HG02885 (cell line): ENCODE data around the gene SPACA4.
"Not testable (repeated sequence)": the region's sequence is repeated elsewhere in the genome, so short reads cannot be mapped to it uniquely, and the experiment has no call there.

Experiments
- ATAC-seq: cut with Tn5 transposase; IDR thresholded peaks from one replicate; pipeline ENCODE4 v1.9.1; 2021; ENCODE audit warnings: mild to moderate bottlenecking; ENCODE audit not compliant: unreplicated experiment, poor library complexity

Gene SPACA4

DNA sequence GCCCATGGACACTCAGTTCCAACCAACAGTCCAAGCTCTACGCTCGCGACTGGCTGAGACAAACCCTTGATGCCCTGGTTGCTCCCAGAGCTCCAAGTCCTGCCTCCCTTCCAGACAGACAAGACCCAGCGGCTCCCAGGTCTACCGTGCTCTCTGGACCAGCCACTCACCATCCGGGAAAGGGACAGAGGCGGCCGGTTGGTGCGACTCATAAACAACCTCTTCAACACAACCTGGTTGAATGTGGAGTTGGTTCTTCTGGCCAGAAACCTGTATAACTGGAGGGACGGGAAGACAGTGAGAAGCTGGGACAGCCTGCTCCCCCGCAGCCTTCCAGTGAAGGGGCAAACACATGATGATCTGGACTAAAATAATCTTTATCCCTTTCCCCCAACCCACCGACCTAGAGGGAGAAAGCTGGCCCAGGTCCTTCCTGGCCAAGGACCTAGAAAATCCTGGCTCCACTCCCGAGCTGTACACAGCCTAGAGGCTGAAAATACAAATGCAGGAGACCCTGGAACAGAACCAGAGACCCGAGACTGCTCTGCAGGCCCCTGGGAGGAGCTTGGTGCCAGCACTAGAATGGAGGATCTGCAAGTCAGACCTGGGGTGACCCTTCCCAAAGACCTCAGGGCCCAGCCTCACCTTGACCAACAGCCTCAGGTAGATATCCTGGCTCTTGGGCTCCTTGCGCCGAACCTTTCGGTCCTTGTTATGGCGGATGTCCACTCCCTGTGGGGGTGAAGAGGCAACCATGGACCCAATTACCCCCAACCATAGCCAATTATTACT is 10.8 kb downstream of the SPACA4 start:
- ATAC-seq: no peak

DNA sequence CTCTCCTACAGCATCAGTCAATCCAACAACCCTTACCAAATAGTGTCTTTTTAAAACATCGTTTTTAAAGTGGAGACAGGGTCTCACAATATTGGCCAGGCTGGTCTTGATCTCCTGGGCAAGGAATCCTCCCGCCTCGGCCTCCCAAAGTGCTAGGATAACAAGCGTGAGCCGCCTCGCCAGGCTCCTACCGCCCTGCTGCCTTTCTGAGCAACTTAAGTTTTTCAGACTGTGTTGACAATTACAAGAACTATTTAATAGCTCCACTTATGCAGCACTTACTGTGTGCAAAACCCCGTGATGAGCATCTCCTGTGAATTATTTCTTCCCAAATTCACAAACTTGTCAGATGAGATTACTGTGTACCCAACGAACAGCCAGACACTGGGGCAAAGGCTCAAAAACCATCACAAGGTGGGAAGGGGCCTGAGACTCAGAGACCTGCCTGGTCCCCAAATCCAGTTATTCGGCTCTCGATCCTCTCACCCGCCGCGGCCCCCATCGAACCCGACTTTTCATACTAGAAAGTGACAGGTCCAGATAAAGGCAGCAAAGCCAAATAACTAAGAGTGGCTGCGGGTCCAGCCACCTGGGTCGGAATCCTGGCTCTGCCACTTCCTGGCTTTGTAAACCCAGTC is 11.9 kb downstream of the SPACA4 start:
- no peak for ATAC-seq

DNA sequence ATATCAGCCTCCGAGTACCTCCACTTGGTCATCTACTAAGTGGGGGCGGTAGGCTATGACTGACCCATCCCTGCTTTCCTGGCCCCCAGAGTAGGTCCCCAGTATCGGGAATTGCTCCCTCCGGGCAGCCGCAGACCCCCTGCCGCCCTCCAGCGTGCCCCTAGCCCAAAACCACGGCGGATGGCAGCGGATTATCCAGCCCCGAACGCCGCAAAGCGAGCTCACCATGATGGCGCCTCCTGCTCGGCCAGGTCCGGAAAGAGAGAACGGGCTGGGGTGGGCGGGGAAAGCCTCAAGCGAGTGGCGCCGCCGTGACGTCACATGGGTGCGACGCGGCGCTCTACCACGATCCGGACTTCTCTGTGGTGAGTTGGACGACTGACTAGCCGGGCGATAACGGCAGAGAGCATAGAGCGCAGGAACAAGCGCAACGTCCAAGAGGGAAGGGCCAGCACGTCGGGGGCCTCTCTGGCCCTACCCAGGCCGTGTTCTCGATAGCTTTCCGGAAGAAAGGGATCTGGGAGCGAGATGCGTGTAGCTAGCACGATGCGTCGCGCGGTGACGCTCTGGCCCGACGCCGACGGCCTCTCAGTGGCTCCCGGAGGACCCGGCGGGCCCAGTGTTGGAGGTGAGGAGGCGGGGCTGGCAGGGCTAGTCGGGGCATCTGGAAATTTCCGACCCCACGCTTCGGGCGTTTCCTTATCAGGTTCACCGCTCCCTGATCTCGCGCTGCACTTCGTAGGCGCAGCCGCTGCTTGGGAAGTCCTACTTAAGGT is 12.6 kb downstream of the SPACA4 start, which contains the start of the genes RPL18 and SPHK2:
TSS of gene RPL18 (minus strand) at position 263 of the 776 bp plus-strand sequence. CDS start at position 228, 35 bp downstream.
TSS of gene SPHK2 (plus strand) at position 591 of the 776 bp plus-strand sequence. CDS start 1,009 bp downstream, outside the sequence.
- ATAC-seq: peak; percentile 85

DNA sequence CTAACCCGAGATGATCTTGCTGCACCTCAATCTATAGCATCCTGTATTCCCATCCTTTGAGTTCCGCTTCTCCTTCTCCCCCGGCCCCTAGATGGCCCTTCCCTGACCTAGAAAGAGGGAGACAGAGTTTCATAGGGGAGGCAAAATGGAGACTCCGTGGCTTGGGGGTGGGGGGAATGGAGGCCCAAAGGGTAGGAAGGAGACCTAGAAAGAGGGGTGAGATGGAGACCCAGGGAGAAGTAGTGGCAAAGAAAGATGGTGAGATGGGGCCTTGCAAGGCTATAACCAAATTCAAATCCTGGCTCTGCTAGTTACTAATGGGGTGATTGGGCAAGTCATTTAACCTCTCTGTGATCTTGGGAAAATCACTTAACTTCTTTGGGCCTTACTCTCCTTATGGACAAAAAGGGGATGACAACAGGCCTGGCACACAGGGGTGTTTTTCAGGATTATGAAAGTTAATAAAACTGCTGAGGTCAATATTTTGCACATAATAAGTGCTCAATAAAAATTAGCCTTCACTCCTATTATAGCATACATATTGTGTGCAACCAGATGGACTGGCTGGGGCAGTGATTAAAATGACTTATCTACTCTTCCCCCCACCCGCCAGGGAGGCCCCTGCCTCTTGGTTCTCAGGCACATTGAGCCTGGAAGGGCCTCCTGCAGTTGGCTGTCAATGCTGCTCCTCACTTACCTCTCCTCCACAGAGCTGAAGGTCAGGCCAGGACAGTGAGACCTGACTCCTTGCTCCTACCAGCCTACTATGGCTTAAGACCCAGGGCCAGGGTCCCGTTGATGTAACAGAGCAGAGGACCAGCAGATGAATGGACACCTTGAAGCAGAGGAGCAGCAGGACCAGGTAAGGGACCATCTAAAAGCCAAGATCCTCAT is 13.4 kb downstream of the SPACA4 start:
- no peak for ATAC-seq

DNA sequence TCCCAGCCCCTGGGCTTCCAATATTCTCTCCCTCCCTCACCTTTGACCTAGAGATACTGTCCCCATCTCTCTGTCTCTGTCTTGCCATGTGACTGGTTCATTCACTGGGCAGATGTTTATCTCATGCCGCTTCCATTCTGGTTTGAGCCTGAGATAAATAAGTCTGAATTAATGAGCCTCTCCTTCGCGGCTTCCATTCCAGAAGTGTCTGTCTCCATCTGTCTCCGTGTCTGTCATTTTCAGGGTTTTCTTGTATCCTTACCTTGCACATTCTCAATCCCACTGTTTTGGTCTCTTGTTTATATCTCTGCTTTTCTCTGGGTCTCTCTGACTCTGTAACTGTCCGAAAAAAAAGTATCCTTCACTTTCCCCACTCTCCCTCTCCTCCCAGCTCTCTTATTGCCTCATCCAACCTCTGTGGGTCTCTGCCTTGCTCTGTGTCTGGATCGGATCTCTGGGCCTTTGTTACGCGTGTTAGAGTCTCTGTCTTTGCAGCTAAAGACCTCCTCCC is 17.1 kb downstream of the SPACA4 start:
- no peak for ATAC-seq

DNA sequence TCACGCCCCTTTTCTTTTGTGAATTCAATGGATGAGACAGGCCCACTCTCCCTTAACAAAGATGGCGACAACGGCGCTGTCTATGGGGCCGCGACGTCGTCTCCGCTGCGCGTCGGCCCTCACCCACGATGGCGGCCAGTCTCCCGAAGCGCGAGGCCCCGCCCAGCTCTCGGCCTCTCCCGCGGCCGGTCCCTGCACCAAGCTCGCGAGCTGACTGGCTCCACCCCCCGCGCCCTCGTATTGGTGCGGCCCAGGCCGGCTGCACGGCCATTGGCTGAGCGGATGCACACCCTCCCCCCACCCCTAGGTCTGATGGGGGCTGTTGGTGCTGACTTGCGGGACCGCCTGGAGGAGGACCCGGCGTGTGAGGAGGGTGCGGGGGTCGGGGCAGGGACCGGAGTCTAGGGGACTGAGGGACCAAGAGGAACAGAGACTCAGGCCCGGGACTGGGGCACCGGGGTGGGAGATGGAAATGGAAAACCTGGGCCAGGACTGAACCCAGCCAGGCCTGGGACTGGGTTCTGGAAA is 17.6 kb downstream of the SPACA4 start:
- ATAC-seq: peak; percentile 67

DNA sequence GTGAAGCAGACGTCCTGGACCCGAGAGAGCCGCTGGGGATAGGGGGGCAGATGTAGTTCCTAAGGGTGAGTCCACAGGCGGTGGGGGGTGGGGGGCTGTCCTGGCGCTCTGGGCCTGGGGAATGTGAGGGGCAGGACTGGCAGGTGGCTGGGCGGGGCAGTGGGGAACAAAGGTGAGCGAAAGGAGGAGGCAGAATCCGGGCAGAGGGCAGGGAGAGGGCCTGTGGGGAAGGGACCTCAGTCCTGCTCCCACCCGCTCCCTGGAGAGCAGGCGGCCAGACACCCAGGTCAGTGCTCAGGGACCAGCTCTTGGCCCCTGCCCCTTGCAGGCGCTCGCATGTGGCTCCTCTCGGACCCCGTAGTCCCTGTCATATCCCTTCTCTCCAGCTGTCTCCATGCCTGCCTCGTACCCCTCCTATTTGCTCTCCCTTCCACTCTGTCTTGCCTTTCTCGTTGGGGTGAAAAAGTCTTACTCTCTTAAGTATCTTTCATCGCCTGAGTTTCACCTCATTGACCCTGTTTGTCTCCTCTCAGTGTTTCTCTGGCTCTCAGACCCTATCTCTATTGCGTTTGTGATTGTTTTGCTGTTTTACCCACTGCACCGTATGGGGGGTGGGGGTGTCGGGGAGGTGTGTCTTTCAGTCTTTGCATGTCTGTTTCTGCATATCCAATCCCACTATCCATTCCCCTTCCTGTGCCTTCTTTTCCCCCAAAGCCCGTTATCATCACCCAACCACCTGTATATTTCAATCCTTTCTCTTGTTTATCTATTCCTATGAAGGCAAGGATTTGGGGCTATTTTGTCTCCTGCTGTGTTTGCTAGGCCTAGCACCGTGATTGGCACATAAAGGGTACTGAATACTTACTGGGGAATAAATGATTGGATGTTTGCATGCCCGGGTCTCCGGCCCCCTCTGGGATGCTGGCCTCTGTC is 18.5 kb downstream of the SPACA4 start:
- no peak for ATAC-seq

DNA sequence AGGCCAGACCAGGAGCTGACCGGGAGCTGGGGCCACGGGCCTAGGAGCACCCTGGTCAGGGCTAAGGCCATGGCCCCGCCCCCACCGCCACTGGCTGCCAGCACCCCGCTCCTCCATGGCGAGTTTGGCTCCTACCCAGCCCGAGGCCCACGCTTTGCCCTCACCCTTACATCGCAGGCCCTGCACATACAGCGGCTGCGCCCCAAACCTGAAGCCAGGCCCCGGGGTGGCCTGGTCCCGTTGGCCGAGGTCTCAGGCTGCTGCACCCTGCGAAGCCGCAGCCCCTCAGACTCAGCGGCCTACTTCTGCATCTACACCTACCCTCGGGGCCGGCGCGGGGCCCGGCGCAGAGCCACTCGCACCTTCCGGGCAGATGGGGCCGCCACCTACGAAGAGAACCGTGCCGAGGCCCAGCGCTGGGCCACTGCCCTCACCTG is 19.4 kb downstream of the SPACA4 start:
- ATAC-seq: no peak

DNA sequence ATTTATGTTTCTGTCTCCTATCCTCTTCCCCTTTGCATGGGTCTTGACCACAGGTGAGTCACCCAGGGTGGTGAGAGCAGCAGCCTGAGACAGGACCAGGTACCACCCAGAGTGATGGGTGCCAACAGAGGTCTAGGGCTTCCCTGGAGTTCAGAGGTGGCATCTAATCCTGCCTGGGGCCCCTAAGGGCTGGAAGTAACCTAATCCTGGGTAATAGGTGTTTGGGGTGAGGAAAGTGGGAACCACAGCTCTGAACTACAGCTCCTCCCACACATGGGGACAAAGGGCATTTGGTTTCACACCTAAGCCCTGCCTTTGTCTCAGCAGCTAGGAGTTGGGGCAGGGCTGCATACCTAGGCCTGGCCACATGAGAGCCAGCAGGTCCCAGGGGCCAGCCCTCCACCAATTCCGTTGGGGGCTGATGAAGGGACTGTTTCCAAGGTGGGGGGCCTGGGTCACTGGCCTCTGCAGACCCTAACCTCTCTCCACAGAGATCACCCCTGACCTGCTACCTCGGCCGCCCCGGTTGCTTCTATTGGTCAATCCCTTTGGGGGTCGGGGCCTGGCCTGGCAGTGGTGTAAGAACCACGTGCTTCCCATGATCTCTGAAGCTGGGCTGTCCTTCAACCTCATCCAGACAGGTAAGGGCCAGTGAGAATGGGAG is 20.8 kb downstream of the SPACA4 start:
- no peak for ATAC-seq

DNA sequence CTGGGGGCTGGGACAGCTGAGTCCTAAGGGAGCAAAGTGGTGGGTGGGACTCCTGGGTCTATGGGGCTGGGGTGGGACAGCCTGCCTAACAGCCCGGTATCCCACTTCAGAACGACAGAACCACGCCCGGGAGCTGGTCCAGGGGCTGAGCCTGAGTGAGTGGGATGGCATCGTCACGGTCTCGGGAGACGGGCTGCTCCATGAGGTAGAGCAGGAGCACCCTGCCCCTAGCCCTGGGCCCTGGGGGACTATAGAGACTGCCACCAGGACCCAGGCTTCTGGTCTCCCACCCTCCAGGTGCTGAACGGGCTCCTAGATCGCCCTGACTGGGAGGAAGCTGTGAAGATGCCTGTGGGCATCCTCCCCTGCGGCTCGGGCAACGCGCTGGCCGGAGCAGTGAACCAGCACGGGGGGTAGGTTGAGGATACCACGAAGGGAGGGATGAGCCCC is 21.3 kb downstream of the SPACA4 start:
- ATAC-seq: no peak

DNA sequence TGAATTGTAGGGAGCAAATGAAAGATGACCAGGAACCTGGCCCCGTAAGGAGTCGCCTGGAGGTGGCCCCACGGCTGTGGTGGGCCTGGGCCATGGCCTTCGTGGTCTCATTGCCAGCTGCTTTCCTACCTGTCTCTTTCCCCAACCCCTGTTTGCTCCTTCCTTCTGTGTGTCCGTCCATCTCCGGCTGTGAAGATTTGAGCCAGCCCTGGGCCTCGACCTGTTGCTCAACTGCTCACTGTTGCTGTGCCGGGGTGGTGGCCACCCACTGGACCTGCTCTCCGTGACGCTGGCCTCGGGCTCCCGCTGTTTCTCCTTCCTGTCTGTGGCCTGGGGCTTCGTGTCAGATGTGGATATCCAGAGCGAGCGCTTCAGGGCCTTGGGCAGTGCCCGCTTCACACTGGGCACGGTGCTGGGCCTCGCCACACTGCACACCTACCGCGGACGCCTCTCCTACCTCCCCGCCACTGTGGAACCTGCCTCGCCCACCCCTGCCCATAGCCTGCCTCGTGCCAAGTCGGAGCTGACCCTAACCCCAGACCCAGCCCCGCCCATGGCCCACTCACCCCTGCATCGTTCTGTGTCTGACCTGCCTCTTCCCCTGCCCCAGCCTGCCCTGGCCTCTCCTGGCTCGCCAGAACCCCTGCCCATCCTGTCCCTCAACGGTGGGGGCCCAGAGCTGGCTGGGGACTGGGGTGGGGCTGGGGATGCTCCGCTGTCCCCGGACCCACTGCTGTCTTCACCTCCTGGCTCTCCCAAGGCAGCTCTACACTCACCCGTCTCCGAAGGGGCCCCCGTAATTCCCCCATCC is 22.1 kb downstream of the SPACA4 start:
- ATAC-seq: no peak

DNA sequence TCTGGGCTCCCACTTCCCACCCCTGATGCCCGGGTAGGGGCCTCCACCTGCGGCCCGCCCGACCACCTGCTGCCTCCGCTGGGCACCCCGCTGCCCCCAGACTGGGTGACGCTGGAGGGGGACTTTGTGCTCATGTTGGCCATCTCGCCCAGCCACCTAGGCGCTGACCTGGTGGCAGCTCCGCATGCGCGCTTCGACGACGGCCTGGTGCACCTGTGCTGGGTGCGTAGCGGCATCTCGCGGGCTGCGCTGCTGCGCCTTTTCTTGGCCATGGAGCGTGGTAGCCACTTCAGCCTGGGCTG is 22.7 kb downstream of the SPACA4 start:
- ATAC-seq: no peak

DNA sequence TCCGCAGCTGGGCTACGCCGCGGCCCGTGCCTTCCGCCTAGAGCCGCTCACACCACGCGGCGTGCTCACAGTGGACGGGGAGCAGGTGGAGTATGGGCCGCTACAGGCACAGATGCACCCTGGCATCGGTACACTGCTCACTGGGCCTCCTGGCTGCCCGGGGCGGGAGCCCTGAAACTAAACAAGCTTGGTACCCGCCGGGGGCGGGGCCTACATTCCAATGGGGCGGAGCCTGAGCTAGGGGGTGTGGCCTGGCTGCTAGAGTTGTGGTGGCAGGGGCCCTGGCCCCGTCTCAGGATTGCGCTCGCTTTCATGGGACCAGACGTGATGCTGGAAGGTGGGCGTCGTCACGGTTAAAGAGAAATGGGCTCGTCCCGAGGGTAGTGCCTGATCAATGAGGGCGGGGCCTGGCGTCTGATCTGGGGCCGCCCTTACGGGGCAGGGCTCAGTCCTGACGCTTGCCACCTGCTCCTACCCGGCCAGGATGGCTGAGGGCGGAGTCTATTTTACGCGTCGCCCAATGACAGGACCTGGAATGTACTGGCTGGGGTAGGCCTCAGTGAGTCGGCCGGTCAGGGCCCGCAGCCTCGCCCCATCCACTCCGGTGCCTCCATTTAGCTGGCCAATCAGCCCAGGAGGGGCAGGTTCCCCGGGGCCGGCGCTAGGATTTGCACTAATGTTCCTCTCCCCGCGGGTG is 23.2 kb downstream of the SPACA4 start:
- ATAC-seq: no peak

DNA sequence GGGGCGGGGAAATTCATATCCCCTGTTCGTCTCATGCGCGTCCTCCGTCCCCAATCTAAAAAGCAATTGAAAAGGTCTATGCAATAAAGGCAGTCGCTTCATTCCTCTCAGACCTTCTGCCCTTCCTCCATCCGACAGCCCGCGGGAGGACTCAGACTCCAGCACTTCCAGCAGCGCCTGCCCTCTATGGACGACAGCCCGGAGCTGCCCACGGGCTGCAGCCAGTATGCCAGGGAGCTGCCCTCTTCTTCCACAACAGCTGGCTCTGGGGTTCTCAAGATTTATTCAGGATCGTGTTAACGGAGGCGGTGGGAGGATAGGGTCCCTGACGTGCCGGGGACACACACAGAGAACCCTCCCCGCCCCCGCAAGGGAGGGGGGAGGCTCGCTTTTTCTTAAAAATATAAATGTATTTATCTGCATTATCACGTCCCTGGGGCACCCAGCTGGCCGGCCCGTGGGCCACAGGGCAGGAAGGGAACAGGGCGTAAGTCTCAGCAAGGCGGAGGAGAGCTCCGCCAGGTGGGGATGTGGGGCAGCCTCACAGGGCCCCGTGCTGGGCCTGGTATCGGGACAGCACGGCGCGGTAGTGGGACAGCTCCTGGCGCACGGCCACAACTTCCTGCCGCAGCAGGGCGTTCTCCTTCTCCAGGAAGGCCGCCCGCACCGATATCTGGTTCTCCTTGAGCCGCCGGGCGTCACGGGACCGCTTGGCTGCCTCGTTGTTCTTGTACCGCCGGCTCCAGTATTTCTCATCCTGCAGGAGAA is 23.9 kb downstream of the SPACA4 start:
- ATAC-seq: no peak

DNA sequence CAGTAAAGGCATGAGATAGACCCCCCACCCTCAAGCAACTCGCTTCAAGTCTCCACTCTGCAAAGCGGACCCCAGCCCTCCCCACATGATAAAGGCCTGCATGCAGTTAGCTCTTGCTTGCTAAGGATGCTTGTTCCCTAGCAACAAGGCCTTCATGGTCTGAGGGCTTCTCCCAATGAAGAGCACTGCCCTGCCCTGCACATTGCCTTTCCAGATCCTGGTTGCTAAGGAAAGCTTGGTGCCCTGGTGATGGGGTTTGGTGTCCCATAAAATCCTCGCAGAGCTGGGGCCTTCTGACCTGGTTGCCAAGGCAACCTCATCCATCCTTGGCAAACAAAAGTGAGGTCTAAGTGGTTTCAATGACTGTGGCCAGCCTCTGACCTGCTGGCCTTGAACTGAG is 24.7 kb downstream of the SPACA4 start:
- ATAC-seq: no peak

DNA sequence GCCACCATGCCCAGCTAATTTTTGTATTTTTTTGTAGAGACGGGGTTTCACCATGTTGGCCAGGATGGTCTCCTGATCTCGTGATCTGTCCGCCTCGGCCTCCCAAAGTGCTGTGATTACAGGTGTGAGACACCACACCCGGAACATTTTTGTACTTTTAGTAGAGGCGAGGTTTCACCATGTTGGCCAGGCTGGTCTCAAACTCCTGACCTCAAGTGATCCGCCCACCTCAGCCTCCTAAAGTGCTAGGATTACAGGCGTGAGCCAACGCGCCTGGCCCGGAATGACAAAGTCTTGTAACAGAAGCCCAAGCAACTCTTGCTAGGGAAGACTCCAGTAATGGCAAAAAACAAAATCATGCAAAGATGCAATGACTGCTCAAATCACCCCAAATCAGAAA is 25.7 kb downstream of the SPACA4 start:
- not testable (repeated sequence) for ATAC-seq
